HepG2 (cell line): ENCODE measurements around the gene NDUFS7. TPM values are rescaled to one million over a fixed set of nuclear protein-coding genes. Genes with fewer than 3 reads are reported as not detected.
A peak's percentile ranks its signal among the peaks of the same experiment; 100 is the strongest.

Experiments
- ATAC-seq: fragments of 200-7000 bp; cut with Tn5 transposase; 3 replicates; pipeline ENCODE4 v1.9.1; 2020; ENCODE audit warnings: mild to moderate bottlenecking, moderate library complexity
- BruUV-seq: library from RNA; stranded (reverse); fragments of 400-500 nt; replicated peaks from 2 replicates; lab custom pipeline; 2021; lab: Mats Ljungman, UMichigan
- CTCF ChIA-PET: fragments of 300-600 bp; formaldehyde crosslinking; extraction: SDS; loops from one replicate; lab custom pipeline; 2021; ENCODE audit warnings: low total read pairs, inconsistent platforms, low intra/inter-chr PET ratio; lab: Yijun Ruan, JAX
- POLR2A ChIA-PET: fragments of 350-600 bp; sonication (Branson Sonifier 250); formaldehyde crosslinking; loops from one replicate; lab custom pipeline; 2020; ENCODE audit warnings: antibody characterized with exemption, inconsistent platforms; lab: Yijun Ruan, JAX
- DNase-seq: peaks from one replicate; pipeline ENCODE4 v3.0.0-alpha.2; 2015; ENCODE audit warnings: low spot score
- FAIRE-seq: peaks from 3 replicates; lab custom pipeline; 2011; peaks lifted over from hg19 to GRCh38; lab: Jason Lieb, UNC
- H2AFZ ChIP-seq: one replicate; pipeline ENCODE4 v1.6.1; 2011; ENCODE audit warnings: low read length, inconsistent platforms
- H3K27ac ChIP-seq: fragments of 300-600 bp; 3 replicates; pipeline ENCODE4 v1.8.0; 2011; ENCODE audit warnings: mixed run types, mild to moderate bottlenecking, mixed read lengths, low read length, inconsistent platforms; ENCODE audit not compliant: insufficient read depth; ENCODE audit errors: extremely low read length
- H3K27me3 ChIP-seq, 2 experiments: fragments of 200-600 bp in 1 of 2; 2 replicates in 1 of 2; 3 replicates in 1 of 2; pipeline versions ENCODE4 v1.6.0 to v1.8.0; 2011; ENCODE audit warnings: low read length in 2 of 2, mild to moderate bottlenecking in 2 of 2, moderate library complexity in 2 of 2, inconsistent platforms in 1 of 2; ENCODE audit not compliant: insufficient read depth in 2 of 2, control insufficient read depth in 1 of 2
- H3K36me3 ChIP-seq, 2 experiments: fragments of 200-600 bp in 1 of 2; replicated peaks in 1 of 2; 2 replicates in 1 of 2; 3 replicates in 1 of 2; pipeline versions ENCODE4 v1.5.1 to v1.8.0; 2011; ENCODE audit warnings: low read length in 2 of 2, inconsistent platforms in 1 of 2; ENCODE audit not compliant: insufficient read depth in 2 of 2, control insufficient read depth in 1 of 2
- H3K4me1 ChIP-seq: 2 replicates; pipeline ENCODE4 v1.5.1; 2012; ENCODE audit warnings: low read length, inconsistent platforms; ENCODE audit not compliant: insufficient read depth
- H3K4me2 ChIP-seq: 2 replicates; pipeline ENCODE4 v1.6.0; 2011; ENCODE audit warnings: low read depth, low read length, inconsistent platforms
- H3K4me3 ChIP-seq, 3 experiments: fragments of 200-600 bp in 1 of 3; sonication (generic), shearing (Covaris generic) in 1 of 3; replicated peaks in 1 of 3; 2 replicates each; pipeline ENCODE4 v1.5.1; 2011 to 2016; ENCODE audit warnings: low read length in 3 of 3, inconsistent platforms in 2 of 3, low read depth in 2 of 3, mild to moderate bottlenecking in 2 of 3, control low read depth in 1 of 3, mixed read lengths in 1 of 3; ENCODE audit not compliant: insufficient read depth in 1 of 3
- H3K79me2 ChIP-seq: one replicate; pipeline ENCODE4 v1.6.1; 2011; ENCODE audit warnings: low read length, inconsistent platforms; ENCODE audit not compliant: insufficient read depth
- H3K9ac ChIP-seq: 2 replicates; pipeline ENCODE4 v1.6.0; 2011; ENCODE audit warnings: mild to moderate bottlenecking, low read depth, low read length, inconsistent platforms; ENCODE audit not compliant: insufficient read depth
- H3K9me3 ChIP-seq: 2 replicates; pipeline ENCODE4 v1.5.1; 2012; ENCODE audit warnings: mild to moderate bottlenecking, low read length
- H4K20me1 ChIP-seq: 2 replicates; pipeline ENCODE4 v1.6.0; 2011; ENCODE audit warnings: inconsistent platforms, mild to moderate bottlenecking, low read length, moderate library complexity; ENCODE audit not compliant: insufficient read depth
- BCL3 ChIP-seq: sonication (generic); formaldehyde crosslinking; IDR thresholded peaks from 2 replicates; pipeline ENCODE4 v1.5.1; 2020; ENCODE audit warnings: mild to moderate bottlenecking, missing genetic modification reagents, moderate library complexity
- CENPX ChIP-seq: sonication (generic); formaldehyde crosslinking; IDR thresholded peaks from 2 replicates; pipeline ENCODE4 v1.9.0; 2021; ENCODE audit warnings: mild to moderate bottlenecking, missing genetic modification reagents, moderate library complexity
- DRAP1 ChIP-seq: IDR thresholded peaks from 2 replicates; pipeline ENCODE4 v1.6.1; 2016; ENCODE audit warnings: missing genetic modification reagents, missing compliant biosample characterization
- MAFG ChIP-seq: sonication (generic); formaldehyde crosslinking; IDR thresholded peaks from 2 replicates; pipeline ENCODE4 v1.5.1; 2020; ENCODE audit warnings: mild to moderate bottlenecking, missing genetic modification reagents
- NR2C2 ChIP-seq: sonication (generic); formaldehyde crosslinking; IDR thresholded peaks from 2 replicates; pipeline ENCODE4 v1.4.0; 2020; ENCODE audit warnings: missing genetic modification reagents, mild to moderate bottlenecking, moderate library complexity, borderline replicate concordance
- NR2F2 ChIP-seq: IDR thresholded peaks from 2 replicates; pipeline ENCODE4 v1.6.1; 2012; ENCODE audit warnings: low read depth, inconsistent platforms, borderline replicate concordance
- SALL2 ChIP-seq: sonication (generic); formaldehyde crosslinking; IDR thresholded peaks from 2 replicates; pipeline ENCODE4 v1.8.1; 2023; ENCODE audit warnings: mild to moderate bottlenecking, missing genetic modification reagents, inconsistent platforms
- ZMYM3 ChIP-seq: sonication (generic); formaldehyde crosslinking; IDR thresholded peaks from 2 replicates; pipeline ENCODE4 v1.5.1; 2020; ENCODE audit warnings: mild to moderate bottlenecking, missing genetic modification reagents
- ZNF292 ChIP-seq: sonication (generic); formaldehyde crosslinking; IDR thresholded peaks from 2 replicates; pipeline ENCODE4 v1.8.1; 2022; ENCODE audit warnings: mild to moderate bottlenecking, low read depth, missing genetic modification reagents, borderline replicate concordance
- ZNF468 ChIP-seq: sonication (generic); formaldehyde crosslinking; IDR thresholded peaks from 2 replicates; pipeline ENCODE4 v1.8.0; 2022; ENCODE audit warnings: mild to moderate bottlenecking, moderate library complexity, missing genetic modification reagents
- ZNF550 ChIP-seq: sonication (generic); formaldehyde crosslinking; IDR thresholded peaks from 2 replicates; pipeline ENCODE4 v1.4.0; 2020; ENCODE audit warnings: mild to moderate bottlenecking, missing genetic modification reagents, borderline replicate concordance
- ZSCAN5A ChIP-seq: sonication (generic); formaldehyde crosslinking; IDR thresholded peaks from 2 replicates; pipeline ENCODE4 v1.8.0; 2022; ENCODE audit warnings: mild to moderate bottlenecking, missing genetic modification reagents, borderline replicate concordance
- WGBS: methylation state at CpG from one replicate; pipeline ENCODE4 v1.1.6; 2017; ENCODE audit warnings: low lambda C conversion rate; 5-methylcytosine and 5-hydroxymethylcytosine counted together
- in situ Hi-C: cut with HindIII; loops from 2 replicates; pipeline ENCODE4 v1.10.0; 2017; ENCODE audit warnings: low pct_unique_long_range_greater_than_20kb; ENCODE audit not compliant: extremely low pct_ligation_motif_present
- intact Hi-C: fragments of 100-400 bp; cut with micrococcal nuclease; formaldehyde crosslinking; loops from one replicate; pipeline ENCODE4 v1.10.0; 2022; ENCODE audit not compliant: unreplicated experiment
- polyA plus RNA-seq, 8 experiments: library from polyadenylated mRNA; depleted of rRNA in 3 of 8; stranded (reverse) in 7 of 8; unstranded in 1 of 8; fragments of >200 nt; fragmentation: Illumina TruSeq in 4 of 8; extraction: Trizol in 4 of 8; gene quantifications; 2 replicates each; pipeline versions ENCODE4 v1.2.1 to v1.2.3, GENCODE V29; 2011 to 2016; ENCODE audit warnings: low read depth in 4 of 8, missing spikeins in 1 of 8, mixed read lengths in 1 of 8; ENCODE audit not compliant: insufficient read depth in 1 of 8
- total RNA-seq, 5 experiments: library from RNA; depleted of rRNA; stranded (reverse); fragments of >200 nt; fragmentation: Illumina TruSeq; extraction: Trizol; gene quantifications; 2 replicates each; pipeline ENCODE4 v1.2.3, GENCODE V29; 2016; ENCODE audit warnings: low read depth in 1 of 5
- TF ChIP-seq, protein P1 (sequence below): sonication (generic); formaldehyde crosslinking; IDR thresholded peaks from 2 replicates; pipeline ENCODE4 v1.4.0; 2020; ENCODE audit warnings: missing genetic modification reagents, borderline replicate concordance
- TF ChIP-seq, protein P2 (sequence below): sonication (generic); formaldehyde crosslinking; IDR thresholded peaks from 2 replicates; pipeline ENCODE4 v1.4.0; 2020; ENCODE audit warnings: mild to moderate bottlenecking, missing genetic modification reagents
- TF ChIP-seq, protein P3 (sequence below): sonication (generic); formaldehyde crosslinking; IDR thresholded peaks from 2 replicates; pipeline ENCODE4 v1.4.0; 2020; ENCODE audit warnings: mild to moderate bottlenecking, missing genetic modification reagents

NDUFS7 gene
- total and polyA plus RNA-seq, 2 of the 13 experiments (the other 11 are each of a cell fraction or from before 2014, with no cell fraction given): 34.3 to 66.9 TPM

DNA sequence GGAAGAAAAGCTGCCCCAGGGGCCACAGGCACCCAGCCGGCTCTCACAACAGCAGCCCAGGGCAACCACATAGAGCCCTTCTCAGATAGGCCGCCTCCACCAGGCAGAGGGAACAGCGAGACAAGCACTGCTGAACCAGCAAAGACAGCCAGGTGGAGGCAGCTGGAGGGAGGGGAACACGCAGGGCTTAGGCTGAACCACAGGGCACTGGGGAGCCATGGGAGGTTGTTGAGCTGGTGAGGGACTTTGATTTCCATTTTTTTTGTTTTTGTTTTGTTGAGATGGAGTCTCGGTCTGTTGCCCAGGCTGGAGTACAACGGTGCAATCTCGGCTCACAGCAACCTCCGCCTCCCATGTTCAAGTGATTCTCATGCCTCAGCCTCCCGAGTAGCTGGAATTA is 14.1 kb downstream of the NDUFS7 start:
- intact Hi-C loops: no loop called here
- H3K27ac ChIP-seq: no peak overlapping the region
- no peaks in the 10 kb centered on the region for H3K79me2 ChIP-seq
- H3K4me3 ChIP-seq: no peak overlapping the region
- no peak for DNase-seq
- ChIA-PET POLR2A (no interaction called here), CTCF (no interaction called here)
- H4K20me1 ChIP-seq: no peaks in the 10 kb centered on the region
- no peaks in the 10 kb centered on the region for H3K9me3 ChIP-seq
- H3K36me3 ChIP-seq: peaks cover 0 to 10% of the 10 kb centered on the region in 2 experiments; a peak in 1 of 5 replicates
- no peaks in the 10 kb centered on the region for H3K27me3 ChIP-seq
- in situ Hi-C loops: no loop called here
- no peak overlapping the region for H3K9ac ChIP-seq
- BruUV-seq: TSS peak; percentile 43
- WGBS: 93% methylated on average over 9 of the region's 9 CpGs
- no peak for FAIRE-seq
- ATAC-seq: no peak
- H3K4me2 ChIP-seq: no peak overlapping the region
- peaks cover 53% of the 10 kb centered on the region for H3K4me1 ChIP-seq
- H2AFZ ChIP-seq: no peak overlapping the region
- TF ChIP-seq MAFG (CRISPR knock-in tag): no peak
- TF ChIP-seq, protein P1, sequence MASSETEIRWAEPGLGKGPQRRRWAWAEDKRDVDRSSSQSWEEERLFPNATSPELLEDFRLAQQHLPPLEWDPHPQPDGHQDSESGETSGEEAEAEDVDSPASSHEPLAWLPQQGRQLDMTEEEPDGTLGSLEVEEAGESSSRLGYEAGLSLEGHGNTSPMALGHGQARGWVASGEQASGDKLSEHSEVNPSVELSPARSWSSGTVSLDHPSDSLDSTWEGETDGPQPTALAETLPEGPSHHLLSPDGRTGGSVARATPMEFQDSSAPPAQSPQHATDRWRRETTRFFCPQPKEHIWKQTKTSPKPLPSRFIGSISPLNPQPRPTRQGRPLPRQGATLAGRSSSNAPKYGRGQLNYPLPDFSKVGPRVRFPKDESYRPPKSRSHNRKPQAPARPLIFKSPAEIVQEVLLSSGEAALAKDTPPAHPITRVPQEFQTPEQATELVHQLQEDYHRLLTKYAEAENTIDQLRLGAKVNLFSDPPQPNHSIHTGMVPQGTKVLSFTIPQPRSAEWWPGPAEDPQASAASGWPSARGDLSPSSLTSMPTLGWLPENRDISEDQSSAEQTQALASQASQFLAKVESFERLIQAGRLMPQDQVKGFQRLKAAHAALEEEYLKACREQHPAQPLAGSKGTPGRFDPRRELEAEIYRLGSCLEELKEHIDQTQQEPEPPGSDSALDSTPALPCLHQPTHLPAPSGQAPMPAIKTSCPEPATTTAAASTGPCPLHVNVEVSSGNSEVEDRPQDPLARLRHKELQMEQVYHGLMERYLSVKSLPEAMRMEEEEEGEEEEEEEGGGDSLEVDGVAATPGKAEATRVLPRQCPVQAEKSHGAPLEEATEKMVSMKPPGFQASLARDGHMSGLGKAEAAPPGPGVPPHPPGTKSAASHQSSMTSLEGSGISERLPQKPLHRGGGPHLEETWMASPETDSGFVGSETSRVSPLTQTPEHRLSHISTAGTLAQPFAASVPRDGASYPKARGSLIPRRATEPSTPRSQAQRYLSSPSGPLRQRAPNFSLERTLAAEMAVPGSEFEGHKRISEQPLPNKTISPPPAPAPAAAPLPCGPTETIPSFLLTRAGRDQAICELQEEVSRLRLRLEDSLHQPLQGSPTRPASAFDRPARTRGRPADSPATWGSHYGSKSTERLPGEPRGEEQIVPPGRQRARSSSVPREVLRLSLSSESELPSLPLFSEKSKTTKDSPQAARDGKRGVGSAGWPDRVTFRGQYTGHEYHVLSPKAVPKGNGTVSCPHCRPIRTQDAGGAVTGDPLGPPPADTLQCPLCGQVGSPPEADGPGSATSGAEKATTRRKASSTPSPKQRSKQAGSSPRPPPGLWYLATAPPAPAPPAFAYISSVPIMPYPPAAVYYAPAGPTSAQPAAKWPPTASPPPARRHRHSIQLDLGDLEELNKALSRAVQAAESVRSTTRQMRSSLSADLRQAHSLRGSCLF (CRISPR knock-in tag): no peak
- TF ChIP-seq, protein P2, sequence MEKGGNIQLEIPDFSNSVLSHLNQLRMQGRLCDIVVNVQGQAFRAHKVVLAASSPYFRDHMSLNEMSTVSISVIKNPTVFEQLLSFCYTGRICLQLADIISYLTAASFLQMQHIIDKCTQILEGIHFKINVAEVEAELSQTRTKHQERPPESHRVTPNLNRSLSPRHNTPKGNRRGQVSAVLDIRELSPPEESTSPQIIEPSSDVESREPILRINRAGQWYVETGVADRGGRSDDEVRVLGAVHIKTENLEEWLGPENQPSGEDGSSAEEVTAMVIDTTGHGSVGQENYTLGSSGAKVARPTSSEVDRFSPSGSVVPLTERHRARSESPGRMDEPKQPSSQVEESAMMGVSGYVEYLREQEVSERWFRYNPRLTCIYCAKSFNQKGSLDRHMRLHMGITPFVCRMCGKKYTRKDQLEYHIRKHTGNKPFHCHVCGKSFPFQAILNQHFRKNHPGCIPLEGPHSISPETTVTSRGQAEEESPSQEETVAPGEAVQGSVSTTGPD (CRISPR knock-in tag): no peak
- TF ChIP-seq ZSCAN5A (CRISPR knock-in tag): no peak
- peak; percentile 86 for TF ChIP-seq ZMYM3 (CRISPR knock-in tag)
- TF ChIP-seq BCL3: no peak
- no peak for TF ChIP-seq NR2C2
- TF ChIP-seq ZNF550 (CRISPR knock-in tag): no peak
- no peak for TF ChIP-seq DRAP1 (CRISPR knock-in tag)
- no peak for TF ChIP-seq CENPX
- TF ChIP-seq ZNF468 (CRISPR knock-in tag): no peak
- no peak for TF ChIP-seq ZNF292
- TF ChIP-seq, protein P3, sequence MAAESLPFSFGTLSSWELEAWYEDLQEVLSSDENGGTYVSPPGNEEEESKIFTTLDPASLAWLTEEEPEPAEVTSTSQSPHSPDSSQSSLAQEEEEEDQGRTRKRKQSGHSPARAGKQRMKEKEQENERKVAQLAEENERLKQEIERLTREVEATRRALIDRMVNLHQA (CRISPR knock-in tag): no peak
- TF ChIP-seq NR2F2: no peak
- no peak for TF ChIP-seq SALL2 (CRISPR knock-in tag)
